HepG2 (cell line): Measurements from ENCODE around the gene STRN3. TPM values are rescaled to one million over a fixed set of nuclear protein-coding genes. Genes with fewer than 3 reads are reported as not detected.

Experiments
- ADNP ChIP-seq: sonication (generic); formaldehyde crosslinking; IDR thresholded peaks from 2 replicates; pipeline ENCODE4 v1.4.0; 2020; ENCODE audit warnings: missing genetic modification reagents
- KDM3A ChIP-seq: IDR thresholded peaks from 2 replicates; pipeline ENCODE4 v1.6.1; 2018; ENCODE audit warnings: low read depth, missing compliant biosample characterization
- RBM22 ChIP-seq: fragments of 200-400 bp; formaldehyde crosslinking; optimal IDR thresholded peaks from 2 replicates; pipeline ENCODE3; 2017; ENCODE audit warnings: mild to moderate bottlenecking, low read length, moderate library complexity
- RFX3 ChIP-seq: IDR thresholded peaks from 2 replicates; pipeline ENCODE4 v1.6.1; 2016; ENCODE audit warnings: missing biosample characterization, missing genetic modification reagents
- SRSF4 ChIP-seq: fragments of 200-400 bp; formaldehyde crosslinking; IDR thresholded peaks from one replicate; pipeline ENCODE4 v1.6.1; 2018; ENCODE audit warnings: mild to moderate bottlenecking, low read depth, low read length, moderate library complexity; ENCODE audit not compliant: poor library complexity, severe bottlenecking
- THYN1 ChIP-seq: sonication (generic); formaldehyde crosslinking; IDR thresholded peaks from 2 replicates; pipeline ENCODE4 v1.8.1; 2023; ENCODE audit warnings: low read depth, mild to moderate bottlenecking, moderate library complexity, missing genetic modification reagents, borderline replicate concordance
- ZFAT ChIP-seq: sonication (generic); formaldehyde crosslinking; conservative IDR thresholded peaks from 2 replicates; pipeline ENCODE4 v1.8.1; 2023; ENCODE audit warnings: missing genetic modification reagents, inconsistent platforms
- ZNF230 ChIP-seq: sonication (generic); formaldehyde crosslinking; IDR thresholded peaks from 2 replicates; pipeline ENCODE4 v1.4.0; 2020; ENCODE audit warnings: mild to moderate bottlenecking, missing genetic modification reagents
- ZNF670 ChIP-seq: sonication (generic); formaldehyde crosslinking; IDR thresholded peaks from 2 replicates; pipeline ENCODE4 v1.8.0; 2022; ENCODE audit warnings: mild to moderate bottlenecking, missing genetic modification reagents, borderline replicate concordance
- ZNF768 ChIP-seq: sonication (generic); formaldehyde crosslinking; IDR thresholded peaks from 2 replicates; pipeline ENCODE4 v1.4.0; 2020; ENCODE audit warnings: missing genetic modification reagents
- polyA plus RNA-seq, 8 experiments: library from polyadenylated mRNA; depleted of rRNA in 3 of 8; stranded (reverse) in 7 of 8; unstranded in 1 of 8; fragments of >200 nt; fragmentation: Illumina TruSeq in 4 of 8; extraction: Trizol in 4 of 8; gene quantifications; 2 replicates each; pipeline versions ENCODE4 v1.2.1 to v1.2.3, GENCODE V29; 2011 to 2016; ENCODE audit warnings: low read depth in 4 of 8, missing spikeins in 1 of 8, mixed read lengths in 1 of 8; ENCODE audit not compliant: insufficient read depth in 1 of 8
- total RNA-seq, 5 experiments: library from RNA; depleted of rRNA; stranded (reverse); fragments of >200 nt; fragmentation: Illumina TruSeq; extraction: Trizol; gene quantifications; 2 replicates each; pipeline ENCODE4 v1.2.3, GENCODE V29; 2016; ENCODE audit warnings: low read depth in 1 of 5
- TF ChIP-seq, protein P1 (sequence below): sonication (generic); formaldehyde crosslinking; IDR thresholded peaks from 2 replicates; pipeline ENCODE4 v1.8.1; 2023; ENCODE audit warnings: mild to moderate bottlenecking, moderate library complexity, missing genetic modification reagents
- TF ChIP-seq, protein P2 (sequence below): sonication (generic); formaldehyde crosslinking; IDR thresholded peaks from 2 replicates; pipeline ENCODE4 v1.4.0; 2020; ENCODE audit warnings: missing genetic modification reagents
- TF ChIP-seq, protein P3 (sequence below): sonication (generic); formaldehyde crosslinking; IDR thresholded peaks from 2 replicates; pipeline ENCODE4 v1.4.0; 2020; ENCODE audit warnings: missing genetic modification reagents
- TF ChIP-seq, protein P4 (sequence below): sonication (generic); formaldehyde crosslinking; IDR thresholded peaks from 2 replicates; pipeline ENCODE4 v1.4.0; 2020; ENCODE audit warnings: missing genetic modification reagents, low read depth, mild to moderate bottlenecking, borderline replicate concordance
- TF ChIP-seq, protein P5 (sequence below): sonication (generic); formaldehyde crosslinking; IDR thresholded peaks from 2 replicates; pipeline ENCODE4 v1.4.0; 2020; ENCODE audit warnings: mild to moderate bottlenecking, missing genetic modification reagents
- TF ChIP-seq, protein P6 (sequence below): IDR thresholded peaks from 2 replicates; pipeline ENCODE4 v1.6.1; 2016; ENCODE audit warnings: mild to moderate bottlenecking, missing biosample characterization, missing genetic modification reagents
- TF ChIP-seq, protein P7 (sequence below): IDR thresholded peaks from 2 replicates; pipeline ENCODE4 v1.6.1; 2016; ENCODE audit warnings: control low read depth

STRN3 gene
- total and polyA plus RNA-seq, 2 of the 13 experiments (the other 11 are each of a cell fraction or from before 2014, with no cell fraction given), result 49.4 to 123 TPM

DNA sequence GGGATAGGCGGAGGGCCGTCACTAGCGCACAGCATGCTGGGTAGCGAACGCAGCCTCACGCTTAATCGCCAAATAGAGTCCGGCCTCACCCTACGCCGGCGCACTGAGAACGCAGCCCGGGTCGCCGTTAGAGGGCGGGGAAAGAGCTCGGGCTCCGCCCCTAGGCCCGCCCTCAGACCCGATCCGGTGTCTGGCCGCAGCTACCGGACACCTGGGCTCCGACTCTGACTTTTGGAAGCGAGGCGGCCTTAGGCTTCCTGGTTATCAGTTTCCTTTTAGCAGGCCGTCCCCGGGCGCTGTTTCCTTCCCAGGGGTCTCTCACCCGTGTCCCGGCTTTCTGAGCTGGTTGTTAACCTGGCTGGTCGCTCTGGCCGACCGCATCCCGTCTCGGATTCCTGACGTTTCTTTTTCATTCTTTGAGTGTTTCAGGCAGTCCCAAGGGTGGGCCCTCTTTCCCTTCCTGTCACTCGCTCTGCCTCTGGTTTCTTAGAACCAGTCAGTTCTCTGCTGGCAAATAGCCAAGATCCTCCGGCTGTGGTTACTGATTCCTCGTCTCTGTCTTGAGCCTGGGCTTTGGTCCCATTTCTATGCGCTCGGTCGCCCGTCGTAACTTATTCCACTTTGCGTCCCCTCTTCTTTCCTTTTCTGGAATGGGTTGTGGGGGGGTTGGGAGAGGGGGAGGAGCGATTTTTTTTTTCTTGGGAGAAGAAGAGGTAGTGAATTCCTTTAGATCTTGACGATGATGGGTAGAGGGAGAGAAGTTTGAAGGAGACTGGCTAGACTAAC lies 464 bp upstream of the STRN3 start (continued):
- TF ChIP-seq, protein P1, sequence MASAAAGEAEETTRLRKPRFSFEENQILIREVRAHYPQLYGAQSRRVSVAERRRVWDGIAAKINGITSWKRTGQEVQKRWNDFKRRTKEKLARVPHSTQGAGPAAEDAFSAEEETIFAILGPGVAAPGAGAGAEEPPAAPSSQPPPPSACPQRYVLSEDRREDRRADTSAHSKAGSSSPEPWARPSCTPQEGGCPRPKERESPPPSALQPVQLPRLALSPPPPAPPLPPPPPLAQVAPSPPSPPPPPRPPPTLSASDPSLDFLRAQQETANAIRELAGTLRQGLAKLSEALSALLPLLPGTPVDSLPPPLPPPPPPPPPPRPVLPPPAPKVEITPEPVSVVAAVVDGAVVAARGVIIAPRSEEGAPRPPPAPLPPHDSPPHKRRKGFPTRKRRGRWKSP, result no peak
- TF ChIP-seq, protein P2, sequence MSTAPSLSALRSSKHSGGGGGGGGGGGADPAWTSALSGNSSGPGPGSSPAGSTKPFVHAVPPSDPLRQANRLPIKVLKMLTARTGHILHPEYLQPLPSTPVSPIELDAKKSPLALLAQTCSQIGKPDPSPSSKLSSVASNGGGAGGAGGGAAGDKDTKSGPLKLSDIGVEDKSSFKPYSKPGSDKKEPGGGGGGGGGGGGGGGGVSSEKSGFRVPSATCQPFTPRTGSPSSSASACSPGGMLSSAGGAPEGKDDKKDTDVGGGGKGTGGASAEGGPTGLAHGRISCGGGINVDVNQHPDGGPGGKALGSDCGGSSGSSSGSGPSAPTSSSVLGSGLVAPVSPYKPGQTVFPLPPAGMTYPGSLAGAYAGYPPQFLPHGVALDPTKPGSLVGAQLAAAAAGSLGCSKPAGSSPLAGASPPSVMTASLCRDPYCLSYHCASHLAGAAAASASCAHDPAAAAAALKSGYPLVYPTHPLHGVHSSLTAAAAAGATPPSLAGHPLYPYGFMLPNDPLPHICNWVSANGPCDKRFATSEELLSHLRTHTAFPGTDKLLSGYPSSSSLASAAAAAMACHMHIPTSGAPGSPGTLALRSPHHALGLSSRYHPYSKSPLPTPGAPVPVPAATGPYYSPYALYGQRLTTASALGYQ (CRISPR knock-in tag), result peak; percentile 56; the same call in 1 of the 2 replicates
- TF ChIP-seq ZNF670 (CRISPR knock-in tag) (peak; percentile 99; the same call in 1 of the 2 replicates), THYN1 (no peak), ADNP (CRISPR knock-in tag) (no peak), KDM3A (peak; percentile 81; the same call in 1 of the 2 replicates), ZNF768 (peak; percentile 94), ZFAT (CRISPR knock-in tag) (no peak), RFX3 (CRISPR knock-in tag) (no peak; the same call in 1 of the 2 replicates), SRSF4 (no peak), RBM22 (peak; percentile 67), ZNF230 (peak; percentile 73)
- TF ChIP-seq, protein P3, sequence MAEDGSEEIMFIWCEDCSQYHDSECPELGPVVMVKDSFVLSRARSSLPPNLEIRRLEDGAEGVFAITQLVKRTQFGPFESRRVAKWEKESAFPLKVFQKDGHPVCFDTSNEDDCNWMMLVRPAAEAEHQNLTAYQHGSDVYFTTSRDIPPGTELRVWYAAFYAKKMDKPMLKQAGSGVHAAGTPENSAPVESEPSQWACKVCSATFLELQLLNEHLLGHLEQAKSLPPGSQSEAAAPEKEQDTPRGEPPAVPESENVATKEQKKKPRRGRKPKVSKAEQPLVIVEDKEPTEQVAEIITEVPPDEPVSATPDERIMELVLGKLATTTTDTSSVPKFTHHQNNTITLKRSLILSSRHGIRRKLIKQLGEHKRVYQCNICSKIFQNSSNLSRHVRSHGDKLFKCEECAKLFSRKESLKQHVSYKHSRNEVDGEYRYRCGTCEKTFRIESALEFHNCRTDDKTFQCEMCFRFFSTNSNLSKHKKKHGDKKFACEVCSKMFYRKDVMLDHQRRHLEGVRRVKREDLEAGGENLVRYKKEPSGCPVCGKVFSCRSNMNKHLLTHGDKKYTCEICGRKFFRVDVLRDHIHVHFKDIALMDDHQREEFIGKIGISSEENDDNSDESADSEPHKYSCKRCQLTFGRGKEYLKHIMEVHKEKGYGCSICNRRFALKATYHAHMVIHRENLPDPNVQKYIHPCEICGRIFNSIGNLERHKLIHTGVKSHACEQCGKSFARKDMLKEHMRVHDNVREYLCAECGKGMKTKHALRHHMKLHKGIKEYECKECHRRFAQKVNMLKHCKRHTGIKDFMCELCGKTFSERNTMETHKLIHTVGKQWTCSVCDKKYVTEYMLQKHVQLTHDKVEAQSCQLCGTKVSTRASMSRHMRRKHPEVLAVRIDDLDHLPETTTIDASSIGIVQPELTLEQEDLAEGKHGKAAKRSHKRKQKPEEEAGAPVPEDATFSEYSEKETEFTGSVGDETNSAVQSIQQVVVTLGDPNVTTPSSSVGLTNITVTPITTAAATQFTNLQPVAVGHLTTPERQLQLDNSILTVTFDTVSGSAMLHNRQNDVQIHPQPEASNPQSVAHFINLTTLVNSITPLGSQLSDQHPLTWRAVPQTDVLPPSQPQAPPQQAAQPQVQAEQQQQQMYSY (CRISPR knock-in tag), result peak; percentile 11; the same call in 1 of the 2 replicates
- TF ChIP-seq, protein P4, sequence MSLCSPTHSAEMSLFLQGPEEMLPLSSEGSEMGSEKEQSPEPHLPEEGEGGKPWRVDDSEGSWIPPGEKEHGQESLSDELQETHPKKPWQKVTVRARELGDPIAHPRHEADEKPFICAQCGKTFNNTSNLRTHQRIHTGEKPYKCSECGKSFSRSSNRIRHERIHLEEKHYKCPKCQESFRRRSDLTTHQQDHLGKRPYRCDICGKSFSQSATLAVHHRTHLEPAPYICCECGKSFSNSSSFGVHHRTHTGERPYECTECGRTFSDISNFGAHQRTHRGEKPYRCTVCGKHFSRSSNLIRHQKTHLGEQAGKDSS (CRISPR knock-in tag), result peak; percentile 53; the same call in 1 of the 2 replicates
- TF ChIP-seq, protein P5, sequence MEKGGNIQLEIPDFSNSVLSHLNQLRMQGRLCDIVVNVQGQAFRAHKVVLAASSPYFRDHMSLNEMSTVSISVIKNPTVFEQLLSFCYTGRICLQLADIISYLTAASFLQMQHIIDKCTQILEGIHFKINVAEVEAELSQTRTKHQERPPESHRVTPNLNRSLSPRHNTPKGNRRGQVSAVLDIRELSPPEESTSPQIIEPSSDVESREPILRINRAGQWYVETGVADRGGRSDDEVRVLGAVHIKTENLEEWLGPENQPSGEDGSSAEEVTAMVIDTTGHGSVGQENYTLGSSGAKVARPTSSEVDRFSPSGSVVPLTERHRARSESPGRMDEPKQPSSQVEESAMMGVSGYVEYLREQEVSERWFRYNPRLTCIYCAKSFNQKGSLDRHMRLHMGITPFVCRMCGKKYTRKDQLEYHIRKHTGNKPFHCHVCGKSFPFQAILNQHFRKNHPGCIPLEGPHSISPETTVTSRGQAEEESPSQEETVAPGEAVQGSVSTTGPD (CRISPR knock-in tag), result peak; percentile 85
- TF ChIP-seq, protein P6, sequence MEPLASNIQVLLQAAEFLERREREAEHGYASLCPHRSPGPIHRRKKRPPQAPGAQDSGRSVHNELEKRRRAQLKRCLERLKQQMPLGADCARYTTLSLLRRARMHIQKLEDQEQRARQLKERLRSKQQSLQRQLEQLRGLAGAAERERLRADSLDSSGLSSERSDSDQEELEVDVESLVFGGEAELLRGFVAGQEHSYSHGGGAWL (CRISPR knock-in tag), result peak; percentile 22; the same call in 1 of the 2 replicates
- TF ChIP-seq, protein P7, sequence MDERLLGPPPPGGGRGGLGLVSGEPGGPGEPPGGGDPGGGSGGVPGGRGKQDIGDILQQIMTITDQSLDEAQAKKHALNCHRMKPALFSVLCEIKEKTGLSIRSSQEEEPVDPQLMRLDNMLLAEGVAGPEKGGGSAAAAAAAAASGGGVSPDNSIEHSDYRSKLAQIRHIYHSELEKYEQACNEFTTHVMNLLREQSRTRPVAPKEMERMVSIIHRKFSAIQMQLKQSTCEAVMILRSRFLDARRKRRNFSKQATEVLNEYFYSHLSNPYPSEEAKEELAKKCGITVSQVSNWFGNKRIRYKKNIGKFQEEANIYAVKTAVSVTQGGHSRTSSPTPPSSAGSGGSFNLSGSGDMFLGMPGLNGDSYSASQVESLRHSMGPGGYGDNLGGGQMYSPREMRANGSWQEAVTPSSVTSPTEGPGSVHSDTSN (CRISPR knock-in tag), result no peak
